Lung microvascular endothelial cell (primary cell): ENCODE results near the gene FAM236D. TPM values are rescaled to one million over a fixed set of nuclear protein-coding genes. Genes with fewer than 3 reads are reported as not detected.
"Not testable (repeated sequence)": the region's sequence is repeated elsewhere in the genome, so short reads cannot be mapped to it uniquely, and the experiment has no call there.

ENCODE experiments used
- DNase-seq, 2 donors: peaks; one replicate each; pipeline versions ENCODE4 v3.0.0 to v3.0.0-alpha.2; 2010; ENCODE audit warnings: low read depth in 2 of 2
- total RNA-seq: library from RNA; depleted of rRNA; stranded (reverse); fragments of >200 nt; gene quantifications from 2 replicates; pipeline ENCODE4 v1.2.1, GENCODE V29; 2014

Gene FAM236D
- total RNA-seq: not detected in 2 replicates

DNA sequence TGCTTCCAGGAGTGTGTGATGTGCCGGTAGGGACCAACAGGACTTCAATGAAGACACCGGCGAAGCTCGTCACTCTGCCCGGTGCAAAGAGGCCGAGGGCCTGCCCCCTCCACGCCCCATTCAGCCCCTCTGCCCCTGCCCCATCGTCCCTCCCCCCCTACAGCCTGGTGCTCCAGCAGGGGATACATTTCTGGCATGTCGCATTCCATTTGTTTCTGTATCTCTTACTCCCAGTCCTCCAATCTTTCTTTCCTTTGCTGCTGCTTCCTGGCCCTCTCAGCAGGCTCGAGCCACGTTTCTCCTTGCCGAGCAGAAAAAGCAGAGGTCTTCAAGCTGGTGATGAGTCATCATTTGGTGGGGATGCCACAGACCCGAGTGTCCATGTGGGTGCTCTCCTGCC, at the start of gene FAM236D:
FAM236D (minus strand) TSS at position 101 of the 400 bp plus-strand sequence; CDS start at position 1, 100 bp downstream.
- not testable (repeated sequence) for DNase-seq

DNA sequence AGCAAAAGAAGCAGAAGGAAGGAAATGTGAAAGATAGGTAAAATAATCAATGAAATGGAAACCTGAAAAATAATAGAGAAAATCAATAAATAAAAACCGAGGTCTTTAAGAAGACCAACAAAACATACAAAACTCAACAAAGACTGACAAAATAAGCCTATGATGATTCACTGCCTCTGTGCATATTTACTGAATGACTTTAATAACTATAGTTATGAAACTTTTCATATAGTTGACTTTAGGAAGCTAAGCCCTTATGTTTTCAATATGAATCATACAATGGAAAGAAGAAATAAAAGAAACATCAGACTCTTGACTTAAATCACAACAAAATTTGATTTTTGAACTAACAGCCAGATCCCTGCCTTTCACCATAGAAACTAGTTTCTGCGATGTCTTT, 29.5 kb upstream of the FAM236D start:
- DNase-seq: not testable (repeated sequence)

DNA sequence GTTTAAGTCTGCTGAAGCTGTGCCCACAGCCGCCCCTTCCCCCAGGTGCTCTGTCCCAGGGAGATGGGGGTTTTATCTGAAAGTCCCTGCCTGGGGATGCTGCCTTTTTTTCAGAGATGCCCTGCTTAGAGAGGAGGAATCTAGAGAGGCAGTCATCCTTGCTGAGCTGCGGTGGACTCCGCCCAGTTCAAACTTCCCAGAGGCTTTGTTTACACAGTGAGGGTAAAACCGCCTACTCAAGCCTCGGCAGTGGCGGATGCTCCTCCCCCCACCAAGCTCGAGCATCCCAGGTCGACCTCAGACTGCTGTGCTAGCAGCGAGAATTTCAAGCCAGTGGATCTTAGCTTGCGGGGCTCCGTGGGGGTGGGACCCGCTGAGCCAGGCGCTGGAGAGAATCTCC, 22.7 kb upstream of the FAM236D start:
- DNase-seq: not testable (repeated sequence)

DNA sequence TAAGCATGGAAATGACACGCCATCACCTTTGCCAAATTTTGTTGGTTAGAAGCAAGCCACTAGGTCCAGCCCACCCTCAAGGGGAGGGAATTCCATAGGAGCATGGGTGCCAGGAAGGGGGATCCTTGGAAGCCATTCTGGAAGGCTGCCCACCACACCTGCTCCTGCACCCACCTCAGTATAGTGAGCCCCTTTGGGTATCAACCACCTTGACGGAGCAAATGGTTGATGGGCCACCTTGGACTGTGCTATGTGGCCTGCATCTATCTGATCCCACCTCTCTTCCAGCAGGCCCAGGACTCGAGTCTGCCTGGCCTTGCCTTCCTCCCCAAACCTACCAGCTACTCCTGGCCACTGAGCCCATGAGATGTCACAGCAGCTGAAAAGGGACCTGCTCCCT, 17.6 kb downstream of the FAM236D start:
- not testable (repeated sequence) for DNase-seq

DNA sequence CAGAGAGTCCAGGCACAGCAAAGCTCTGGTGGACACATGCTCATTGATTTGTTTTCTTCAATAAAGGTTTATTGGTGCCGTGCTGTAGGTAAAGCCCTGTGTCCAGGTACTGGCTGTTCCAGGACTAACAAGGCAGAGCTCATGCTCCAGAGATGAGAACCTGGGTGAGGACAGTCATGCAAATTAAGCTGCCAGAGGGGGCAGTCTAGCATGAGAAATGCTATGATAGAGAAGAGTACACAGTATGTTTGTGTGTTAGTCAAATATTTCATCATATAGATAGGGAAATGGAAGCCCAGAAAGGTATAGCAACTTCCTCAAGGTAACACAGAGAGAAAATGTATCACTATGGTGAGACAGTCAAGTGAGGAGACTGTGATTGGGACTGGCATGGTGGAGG, 19.9 kb downstream of the FAM236D start:
- not testable (repeated sequence) for DNase-seq

DNA sequence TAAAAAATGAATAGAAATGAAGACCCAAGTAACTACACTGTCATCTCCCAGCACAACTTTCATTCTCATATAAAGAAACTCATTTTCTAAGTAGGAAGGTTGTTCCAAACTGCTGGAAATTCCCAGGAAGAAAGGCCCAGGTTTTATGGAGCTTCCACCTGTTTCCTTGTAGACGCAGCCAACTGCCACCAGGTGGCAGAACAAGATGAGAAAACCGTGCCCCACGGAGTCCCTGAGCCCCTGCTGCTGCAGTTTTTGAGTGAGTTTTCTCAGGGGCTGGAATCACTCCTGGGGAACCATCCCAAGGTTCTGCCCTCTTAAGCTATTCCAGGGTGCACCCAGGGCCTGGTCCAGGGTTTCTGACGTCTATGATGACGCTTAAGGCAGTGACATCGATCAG, 24.0 kb downstream of the FAM236D start:
- DNase-seq: not testable (repeated sequence)

DNA sequence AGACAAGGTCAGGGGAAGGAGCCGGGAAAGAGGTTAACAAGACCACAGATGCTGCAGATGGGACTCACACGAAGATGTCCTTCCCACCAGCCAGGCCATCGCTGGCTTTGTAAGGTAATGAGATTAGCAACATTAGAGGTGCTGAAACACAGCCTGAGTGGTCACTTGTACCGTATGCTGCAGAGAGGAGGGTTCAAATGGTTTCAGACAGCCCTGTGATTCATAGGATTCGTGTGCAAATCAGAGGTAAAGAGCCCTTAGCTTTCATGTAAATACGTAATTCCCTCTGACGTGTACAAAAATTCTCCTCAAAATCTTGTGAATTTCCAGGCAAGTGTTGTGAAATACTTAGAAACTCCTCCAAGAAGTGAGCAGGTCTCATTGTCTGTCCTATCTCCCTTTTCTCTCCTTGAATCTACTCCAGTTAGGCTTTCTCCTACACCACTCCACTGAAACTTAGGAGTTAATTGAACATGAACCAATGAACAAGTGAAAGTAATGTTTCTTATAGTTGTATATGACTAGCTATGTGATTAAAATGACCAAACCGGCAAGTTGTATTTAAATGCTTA, 24.6 kb downstream of the FAM236D start:
- not testable (repeated sequence) for DNase-seq

DNA sequence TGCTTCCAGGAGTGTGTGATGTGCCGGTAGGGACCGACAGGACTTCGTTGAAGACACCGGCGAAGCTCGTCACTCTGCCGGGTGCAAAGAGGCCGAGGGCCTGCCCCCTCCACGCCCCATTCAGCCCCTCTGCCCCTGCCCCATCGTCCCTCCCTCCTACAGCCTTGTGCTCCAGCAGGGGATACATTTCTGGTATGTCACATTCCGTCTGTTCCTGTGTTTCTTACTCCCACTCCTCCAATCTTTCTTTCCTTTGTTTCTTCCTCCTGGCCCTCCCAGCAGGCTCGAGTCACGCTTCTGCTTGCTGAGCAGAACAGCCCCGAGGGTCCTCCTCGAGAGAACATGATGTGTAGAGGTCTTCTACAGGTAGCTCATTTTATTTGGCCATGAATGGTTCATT, 25.4 kb downstream of the FAM236D start, which contains the start of gene FAM236B:
FAM236B (minus strand) TSS at position 101 of the 400 bp plus-strand sequence; CDS start at position 1, 100 bp downstream.
- not testable (repeated sequence) for DNase-seq

DNA sequence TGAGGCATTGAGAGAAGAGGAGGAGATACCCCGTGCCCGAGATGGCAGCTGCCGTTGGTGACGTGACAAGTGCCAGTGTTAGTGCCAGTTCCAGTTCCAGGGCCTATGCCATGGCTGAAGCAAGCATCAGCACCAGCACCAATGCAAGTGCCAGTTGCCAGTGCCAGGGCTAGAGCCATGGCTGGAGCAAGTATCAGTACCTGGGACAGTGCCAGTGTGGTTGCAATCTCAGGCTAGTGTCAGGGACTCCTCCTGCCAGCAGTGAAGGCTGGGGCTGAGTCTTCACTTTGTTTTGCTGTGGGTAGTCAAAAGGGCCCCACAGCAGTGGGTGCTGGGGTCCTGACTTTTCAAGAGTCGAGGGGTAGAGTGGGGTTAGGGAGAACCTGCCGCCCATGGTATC, 29.9 kb downstream of the FAM236D start:
- not testable (repeated sequence) for DNase-seq

DNA sequence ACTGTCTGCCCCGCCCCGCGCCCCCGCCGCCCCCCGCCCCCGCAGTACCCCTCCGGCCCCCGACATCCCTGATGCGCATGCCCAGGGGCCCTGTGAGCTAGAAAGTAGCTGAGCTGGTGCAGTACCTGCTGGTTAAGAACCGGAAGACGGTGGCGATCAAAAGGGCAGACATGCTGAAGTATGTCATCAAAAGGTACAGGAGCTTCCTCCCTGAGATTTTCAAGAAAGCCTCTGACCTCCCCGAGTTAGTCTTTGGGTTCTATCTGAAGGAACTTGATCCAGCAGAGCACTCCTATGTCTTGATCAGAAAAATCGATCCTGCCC, 30.6 kb downstream of the FAM236D start:
- not testable (repeated sequence) for DNase-seq

DNA sequence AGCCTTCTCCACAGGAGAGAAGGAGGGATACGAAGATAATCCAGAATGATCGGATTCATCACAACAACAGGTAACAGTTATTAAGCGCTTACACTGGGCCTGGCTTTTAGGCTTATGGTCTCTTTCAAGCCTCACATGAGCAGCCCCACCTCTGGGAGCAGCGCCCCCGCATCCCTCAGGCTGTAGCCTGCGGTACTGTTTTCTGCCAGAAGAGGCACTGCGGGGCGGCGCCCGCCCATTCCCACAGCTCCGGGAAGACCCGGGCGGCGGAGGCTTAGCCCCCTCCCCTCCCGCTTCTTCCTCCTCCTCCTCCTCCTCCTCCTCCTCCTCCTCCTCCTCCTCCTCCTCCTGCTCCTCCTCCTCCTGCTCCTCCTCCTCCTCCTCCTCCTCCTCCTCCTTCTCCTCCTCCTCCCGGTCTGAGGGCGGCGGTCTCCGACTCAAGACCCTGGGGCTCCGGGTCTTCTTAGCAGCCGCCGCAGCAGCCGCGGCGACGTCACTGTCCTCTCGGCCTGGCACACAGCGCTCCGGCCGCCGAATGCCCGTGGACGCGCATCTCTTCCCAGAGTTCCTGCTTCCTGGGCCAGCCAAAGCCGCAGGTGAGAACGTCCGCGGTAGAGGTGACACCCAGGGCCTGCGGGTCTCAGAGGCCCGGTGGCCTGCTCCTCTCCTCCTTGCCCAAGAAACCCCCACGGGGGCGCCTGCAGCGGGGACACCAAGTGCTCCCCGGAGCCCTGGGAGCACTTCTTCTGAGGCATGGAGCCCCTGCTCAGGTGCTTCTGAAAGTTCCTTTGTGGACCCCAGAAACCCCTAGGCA, 31.1 kb downstream of the FAM236D start, which contains the start of gene DMRTC1B:
DMRTC1B (plus strand) TSS at position 238 of the 814 bp plus-strand sequence. CDS start 68,246 bp downstream, outside the sequence.
- DNase-seq: not testable (repeated sequence)

DNA sequence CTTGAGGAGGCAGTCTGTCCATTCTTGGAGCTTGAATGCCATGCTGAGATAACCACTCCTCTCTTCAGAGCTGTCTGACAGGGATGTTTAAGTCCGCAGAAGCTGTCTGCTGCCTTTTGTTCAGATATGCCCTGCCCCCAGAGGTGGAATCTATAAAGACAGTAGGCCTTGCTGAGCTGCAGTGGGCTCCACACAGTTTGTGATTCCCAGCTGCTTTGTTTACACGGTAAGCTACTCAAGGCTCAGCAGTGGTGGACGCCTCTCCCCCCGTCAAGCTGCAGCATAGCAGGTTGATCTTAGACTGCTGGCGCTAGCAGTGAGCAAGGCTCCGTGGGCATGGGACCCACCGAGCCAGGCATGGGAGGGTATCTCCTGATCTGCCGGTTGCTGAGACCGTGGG, 47.6 kb downstream of the FAM236D start:
- DNase-seq: not testable (repeated sequence)

Other genes with a start within 250 kb of the FAM236D start
- 21.6 and 25.6 TPM in 2 replicates for gene HDAC8, start 235.4 kb downstream of the FAM236D start, total RNA-seq
- gene PHKA1, start 93.9 kb downstream of the FAM236D start, total RNA-seq: 3.9 and 5.6 TPM in 2 replicates
- not detected in 2 replicates for gene DMRTC1B, start 31.3 kb downstream of the FAM236D start, total RNA-seq
- not detected in 2 replicates for gene FAM236B, start 25.6 kb downstream of the FAM236D start, total RNA-seq
- not detected in 2 replicates for gene FAM236C, start 104.4 kb upstream of the FAM236D start, total RNA-seq
- gene FAM236A, start 130.0 kb upstream of the FAM236D start, total RNA-seq: not detected in 2 replicates
- not detected in 2 replicates for gene DMRTC1, start 135.6 kb upstream of the FAM236D start, total RNA-seq
- not detected in 2 replicates for gene PABPC1L2B, start 194.7 kb upstream of the FAM236D start, total RNA-seq